Smooth muscle cell (in vitro differentiated cells): ENCODE measurements around the gene NPY4R2. TPM values are rescaled to one million over a fixed set of nuclear protein-coding genes. Genes with fewer than 3 reads are reported as not detected.
"Not testable (repeated sequence)": the region's sequence is repeated elsewhere in the genome, so short reads cannot be mapped to it uniquely, and the experiment has no call there.

ENCODE experiments used
- DNase-seq: peaks from one replicate; lab custom pipeline; 2025; ENCODE audit not compliant: unreplicated experiment; lab: John Stamatoyannopoulos, UW
- H2AFZ ChIP-seq: fragments of 200-600 bp; sonication (generic); 2 replicates; pipeline ENCODE4 v1.6.0; 2016; ENCODE audit warnings: antibody characterized with exemption, low read depth, mild to moderate bottlenecking
- H3F3A ChIP-seq: fragments of 200-600 bp; sonication (generic); 2 replicates; pipeline ENCODE4 v1.6.0; 2017; ENCODE audit warnings: antibody characterized with exemption, low read depth
- H3K27ac ChIP-seq: fragments of 200-600 bp; sonication (generic); 2 replicates; pipeline ENCODE4 v1.5.1; 2016; ENCODE audit warnings: low read depth, mild to moderate bottlenecking
- H3K27me3 ChIP-seq: fragments of 200-600 bp; sonication (generic); 2 replicates; pipeline ENCODE4 v1.6.1; 2016; ENCODE audit warnings: low read depth, mild to moderate bottlenecking
- H3K36me3 ChIP-seq: fragments of 200-600 bp; sonication (generic); 2 replicates; pipeline ENCODE4 v1.5.1; 2016; ENCODE audit warnings: low read depth
- H3K4me1 ChIP-seq: fragments of 200-600 bp; sonication (generic); 2 replicates; pipeline ENCODE4 v1.5.1; 2016; ENCODE audit warnings: low read depth
- H3K4me2 ChIP-seq: fragments of 200-600 bp; sonication (generic); 2 replicates; pipeline ENCODE4 v1.6.0; 2016; ENCODE audit warnings: mild to moderate bottlenecking
- H3K4me3 ChIP-seq: fragments of 200-600 bp; sonication (generic); 2 replicates; pipeline ENCODE4 v1.5.1; 2016; ENCODE audit warnings: mild to moderate bottlenecking
- H3K79me2 ChIP-seq: fragments of 200-600 bp; sonication (generic); 2 replicates; pipeline ENCODE4 v1.6.0; 2016; ENCODE audit warnings: low read depth, mild to moderate bottlenecking
- H3K9ac ChIP-seq: fragments of 200-600 bp; sonication (generic); 2 replicates; pipeline ENCODE4 v1.6.0; 2016; ENCODE audit warnings: low read depth
- H3K9me3 ChIP-seq: fragments of 200-600 bp; sonication (generic); replicated peaks from 2 replicates; pipeline ENCODE4 v1.5.1; 2016; ENCODE audit warnings: low read depth
- H4K20me1 ChIP-seq: fragments of 200-600 bp; sonication (generic); 2 replicates; pipeline ENCODE4 v1.6.0; 2016; ENCODE audit warnings: low read depth
- WGBS: methylation state at CpG from one replicate; pipeline ENCODE4 v1.1.7; 2016; ENCODE audit warnings: low lambda C conversion rate; 5-methylcytosine and 5-hydroxymethylcytosine counted together
- polyA plus RNA-seq: library from polyadenylated mRNA; unstranded; fragments of >200 nt; fragmentation: Nextera tagmentation; extraction: Ambion mirVana; gene quantifications from 2 replicates; pipeline ENCODE4 v1.2.1, GENCODE V29; 2016
- total RNA-seq: library from RNA; depleted of rRNA; stranded (reverse); fragments of >200 nt; gene quantifications from 2 replicates; pipeline ENCODE4 v1.2.3, GENCODE V29; 2014

The NPY4R2 gene
- total and polyA plus RNA-seq, 2 experiments from 2014 or later, result not detected

DNA sequence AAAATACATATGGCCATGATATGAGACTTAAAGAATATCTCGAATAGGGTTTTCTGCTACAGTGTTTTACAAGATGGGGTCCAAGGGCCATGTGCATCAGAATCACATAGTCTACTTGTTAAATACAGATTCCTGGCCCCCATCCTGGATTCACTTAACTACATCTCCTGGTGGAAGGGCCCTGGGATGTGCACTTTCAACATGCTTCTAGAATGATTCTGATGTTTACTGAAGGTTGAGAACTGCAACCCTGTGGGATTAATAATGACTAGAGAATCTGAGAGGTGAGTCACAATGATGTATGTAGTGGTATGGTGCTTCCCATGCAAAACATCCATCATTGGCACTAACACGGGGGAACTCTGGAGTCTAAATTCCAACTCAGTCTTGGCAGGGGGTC is 2.1 kb downstream of the NPY4R2 start:
- not testable (repeated sequence) for H3K4me3 ChIP-seq, H3K36me3 ChIP-seq, H3K27ac ChIP-seq, H3K4me2 ChIP-seq, H3K79me2 ChIP-seq, H3K9ac ChIP-seq, H3F3A ChIP-seq, H3K4me1 ChIP-seq, H3K9me3 ChIP-seq, H4K20me1 ChIP-seq, H3K27me3 ChIP-seq, DNase-seq, H2AFZ ChIP-seq
- 89% methylated on average over 1 of the region's 2 CpGs for WGBS

DNA sequence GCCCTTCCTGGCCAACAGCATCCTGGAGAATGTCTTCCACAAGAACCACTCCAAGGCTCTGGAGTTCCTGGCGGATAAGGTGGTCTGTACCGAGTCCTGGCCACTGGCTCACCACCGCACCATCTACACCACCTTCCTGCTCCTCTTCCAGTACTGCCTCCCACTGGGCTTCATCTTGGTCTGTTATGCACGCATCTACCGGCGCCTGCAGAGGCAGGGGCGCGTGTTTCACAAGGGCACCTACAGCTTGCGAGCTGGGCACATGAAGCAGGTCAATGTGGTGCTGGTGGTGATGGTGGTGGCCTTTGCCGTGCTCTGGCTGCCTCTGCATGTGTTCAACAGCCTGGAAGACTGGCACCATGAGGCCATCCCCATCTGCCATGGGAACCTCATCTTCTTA is 4.0 kb downstream of the NPY4R2 start:
- H3K4me3 ChIP-seq, H3F3A ChIP-seq, H3K4me1 ChIP-seq, H3K27ac ChIP-seq, H3K9ac ChIP-seq, H3K4me2 ChIP-seq, H4K20me1 ChIP-seq, H3K9me3 ChIP-seq, H3K27me3 ChIP-seq, H3K79me2 ChIP-seq, H2AFZ ChIP-seq, H3K36me3 ChIP-seq, DNase-seq: not testable (repeated sequence)
- 97% methylated on average over 7 of the region's 10 CpGs for WGBS

- H3K36me3 ChIP-seq, H4K20me1 ChIP-seq, DNase-seq, H3K9me3 ChIP-seq, H3K79me2 ChIP-seq, H2AFZ ChIP-seq, H3K4me3 ChIP-seq, H3K9ac ChIP-seq, H3K4me2 ChIP-seq, H3K4me1 ChIP-seq, H3K27ac ChIP-seq, H3K27me3 ChIP-seq, H3F3A ChIP-seq: not testable (repeated sequence)
- 96% methylated on average over 3 of the region's 5 CpGs for WGBS
Measured at GRCh38 chr10:47924628-47925027, 6.2 kb downstream of the NPY4R2 start.

- H3K9me3 ChIP-seq, H2AFZ ChIP-seq, H3K36me3 ChIP-seq, H3K4me2 ChIP-seq, H3K27ac ChIP-seq, H3K4me1 ChIP-seq, H3K79me2 ChIP-seq, H3K4me3 ChIP-seq, H4K20me1 ChIP-seq, DNase-seq, H3K9ac ChIP-seq, H3K27me3 ChIP-seq, H3F3A ChIP-seq: not testable (repeated sequence)
- WGBS, result no CpG with 5 or more reads among the region's 9 CpGs
Measured at GRCh38 chr10:47927147-47927916, 8.9 kb downstream of the NPY4R2 start.

DNA sequence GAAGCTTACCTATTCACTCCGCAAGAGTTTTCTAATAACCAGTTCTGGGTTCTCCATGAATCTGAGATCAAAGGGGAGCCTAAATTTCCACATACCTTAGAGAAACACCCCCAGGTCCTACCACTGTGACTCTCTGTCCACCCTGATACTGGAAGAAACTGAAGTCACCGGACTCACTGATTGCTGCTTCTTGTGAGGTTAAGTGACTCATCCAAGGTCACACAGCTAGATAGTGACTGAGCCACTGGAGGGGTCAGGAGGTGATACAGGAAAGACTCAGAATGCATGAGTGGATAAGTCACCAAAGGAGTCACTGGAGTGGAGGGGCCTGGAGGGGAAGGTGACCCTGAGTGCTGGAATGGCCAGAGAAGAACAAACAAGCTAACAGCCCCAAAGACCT is 9.8 kb downstream of the NPY4R2 start:
- H3K9me3 ChIP-seq, H3K27ac ChIP-seq, H3K4me3 ChIP-seq, H2AFZ ChIP-seq, H4K20me1 ChIP-seq, H3K9ac ChIP-seq, H3K4me2 ChIP-seq, DNase-seq, H3K36me3 ChIP-seq, H3K27me3 ChIP-seq, H3K79me2 ChIP-seq, H3F3A ChIP-seq, H3K4me1 ChIP-seq: not testable (repeated sequence)
- WGBS, result no CpG with 5 or more reads among the region's 2 CpGs

DNA sequence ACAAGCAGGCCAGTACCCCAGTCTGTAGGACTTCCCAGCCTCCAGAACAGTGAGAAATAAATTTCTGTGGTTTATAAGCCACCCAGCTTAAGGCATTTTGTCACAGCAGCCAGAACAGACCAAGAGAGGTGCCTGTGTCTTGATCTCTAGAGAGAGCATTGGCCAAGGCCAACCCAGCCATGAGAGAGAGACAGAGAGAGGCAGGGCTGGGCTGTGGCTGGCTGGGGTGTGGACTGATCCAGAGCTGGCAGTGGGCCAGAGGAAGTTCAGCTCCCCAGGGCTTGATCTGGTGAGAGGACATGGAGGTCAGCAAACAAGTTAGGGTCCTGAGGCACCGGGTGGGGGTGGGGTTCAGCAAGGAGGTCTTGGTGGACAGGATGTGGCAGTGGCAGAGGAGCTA is 14.4 kb downstream of the NPY4R2 start:
- H3K4me2 ChIP-seq, DNase-seq, H3F3A ChIP-seq, H3K9ac ChIP-seq, H4K20me1 ChIP-seq, H2AFZ ChIP-seq, H3K36me3 ChIP-seq, H3K79me2 ChIP-seq, H3K27ac ChIP-seq, H3K4me3 ChIP-seq, H3K9me3 ChIP-seq, H3K4me1 ChIP-seq, H3K27me3 ChIP-seq: not testable (repeated sequence)
- WGBS, result no CpG with 5 or more reads among the region's 1 CpG

DNA sequence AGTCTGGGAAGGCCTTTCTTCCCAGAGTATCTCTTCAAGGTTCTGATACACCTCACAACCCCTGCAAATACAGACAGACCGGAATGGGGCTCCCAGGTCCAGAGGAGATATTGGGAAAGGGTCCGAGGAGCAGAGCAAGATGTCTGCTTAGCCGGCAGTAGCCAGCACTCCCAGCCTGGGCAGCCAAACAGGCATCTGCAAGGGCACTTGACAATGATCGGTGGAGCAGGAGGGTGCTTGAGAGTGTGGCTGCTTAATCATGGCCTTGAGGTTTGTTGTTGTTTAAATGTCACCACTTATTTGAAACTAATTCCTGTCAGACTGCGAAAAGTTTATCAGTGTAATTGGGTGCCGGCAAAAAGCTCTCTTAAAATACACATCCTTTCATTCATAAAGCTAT is 15.0 kb downstream of the NPY4R2 start:
- not testable (repeated sequence) for H3K79me2 ChIP-seq, H4K20me1 ChIP-seq, H3K4me3 ChIP-seq, H3K4me1 ChIP-seq, H3K27me3 ChIP-seq, H3K36me3 ChIP-seq, DNase-seq, H3K9me3 ChIP-seq, H3K9ac ChIP-seq, H3K27ac ChIP-seq, H2AFZ ChIP-seq, H3F3A ChIP-seq, H3K4me2 ChIP-seq
- WGBS, result no CpG with 5 or more reads among the region's 6 CpGs

- not testable (repeated sequence) for H3K4me2 ChIP-seq, H4K20me1 ChIP-seq, H3K79me2 ChIP-seq, H3K4me3 ChIP-seq, H3K4me1 ChIP-seq, H3F3A ChIP-seq, H3K27me3 ChIP-seq, H3K9me3 ChIP-seq, H3K27ac ChIP-seq, H3K36me3 ChIP-seq, H2AFZ ChIP-seq, DNase-seq, H3K9ac ChIP-seq
- WGBS, result 89% methylated on average over 6 of the region's 8 CpGs
Measured at GRCh38 chr10:47936772-47937228, 18.3 kb downstream of the NPY4R2 start.

GRCh38 chr10:47937634-47938033 is 19.2 kb downstream of the NPY4R2 start:
- 60% methylated on average over 1 of the region's 3 CpGs for WGBS
- not testable (repeated sequence) for H3K9ac ChIP-seq, H3K27me3 ChIP-seq, H4K20me1 ChIP-seq, H3K36me3 ChIP-seq, H3K4me2 ChIP-seq, H2AFZ ChIP-seq, H3K4me1 ChIP-seq, H3K9me3 ChIP-seq, H3K27ac ChIP-seq, DNase-seq, H3K79me2 ChIP-seq, H3K4me3 ChIP-seq, H3F3A ChIP-seq
